ENCODE data around the gene DHRSX. TPM values are rescaled to one million over a fixed set of nuclear protein-coding genes. Genes with fewer than 3 reads are reported as not detected.

DHRSX gene
- total RNA-seq, 2 donors from 2014 or later, result 36.5 to 45.4 TPM

- no peak overlapping the region for H3K27ac Mint-ChIP-seq
- H3K36me3 Mint-ChIP-seq (ENCODE audit: low read depth), result peaks cover 4% of the 10 kb centered on the region
Observed at GRCh38 chrX:2318371-2318770, 182.4 kb downstream of the DHRSX start.

DNA sequence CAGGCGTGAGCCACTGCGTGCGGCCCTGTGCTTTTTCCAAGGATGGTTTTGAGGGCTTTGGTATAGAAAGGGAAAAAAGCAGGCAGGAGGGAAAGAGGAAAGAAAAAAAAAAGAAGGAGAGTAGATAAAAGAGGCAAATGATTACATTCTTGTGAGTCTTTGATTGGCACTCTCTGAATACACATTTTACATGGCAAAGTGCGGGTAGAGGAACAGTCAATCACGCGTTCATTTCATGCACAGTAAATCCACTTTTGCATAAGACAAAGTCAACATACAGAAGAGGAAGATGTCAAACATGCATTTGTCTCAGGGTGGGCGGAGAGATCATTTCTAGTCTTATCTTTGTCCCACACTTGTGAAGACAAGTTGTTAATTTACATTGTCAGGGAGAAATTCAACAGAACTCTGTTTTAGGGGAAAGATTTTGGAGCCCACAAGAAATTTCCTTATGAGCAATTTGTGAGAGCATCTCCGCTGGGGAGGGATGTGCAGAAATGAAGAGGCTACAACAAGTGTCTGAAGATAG is 183.2 kb downstream of the DHRSX start:
- H3K4me1 Mint-ChIP-seq, result peaks cover 12% of the 10 kb centered on the region
- Histone ChIP-seq H3K27me3 (ENCODE audit: control insufficient read depth, insufficient read depth, low read length, poor library complexity, severe bottlenecking) (no peaks in the 10 kb centered on the region), H3K9me3 (ENCODE audit: control insufficient read depth, low read length) (peaks cover 8% of the 10 kb centered on the region), H3K4me3 (ENCODE audit: low read length) (no peak overlapping the region), H3K36me3 (ENCODE audit: control insufficient read depth, insufficient read depth, low read length) (no peaks in the 10 kb centered on the region), H3K9ac (ENCODE audit: extremely low read depth, low read length, poor library complexity, severe bottlenecking) (no peak overlapping the region), H3K4me1 (ENCODE audit: control insufficient read depth, insufficient read depth, low read length) (peaks cover 3% of the 10 kb centered on the region), H3K27ac (ENCODE audit: low read depth, low read length) (no peak overlapping the region)
- peaks cover 4% of the 10 kb centered on the region for H3K36me3 Mint-ChIP-seq (ENCODE audit: low read depth)
- peaks cover 15% of the 10 kb centered on the region for H3K9me3 Mint-ChIP-seq
- no peak for DNase-seq
- no peaks in the 10 kb centered on the region for H3K27me3 Mint-ChIP-seq (ENCODE audit: insufficient read depth)
- TF ChIP-seq, protein P1, sequence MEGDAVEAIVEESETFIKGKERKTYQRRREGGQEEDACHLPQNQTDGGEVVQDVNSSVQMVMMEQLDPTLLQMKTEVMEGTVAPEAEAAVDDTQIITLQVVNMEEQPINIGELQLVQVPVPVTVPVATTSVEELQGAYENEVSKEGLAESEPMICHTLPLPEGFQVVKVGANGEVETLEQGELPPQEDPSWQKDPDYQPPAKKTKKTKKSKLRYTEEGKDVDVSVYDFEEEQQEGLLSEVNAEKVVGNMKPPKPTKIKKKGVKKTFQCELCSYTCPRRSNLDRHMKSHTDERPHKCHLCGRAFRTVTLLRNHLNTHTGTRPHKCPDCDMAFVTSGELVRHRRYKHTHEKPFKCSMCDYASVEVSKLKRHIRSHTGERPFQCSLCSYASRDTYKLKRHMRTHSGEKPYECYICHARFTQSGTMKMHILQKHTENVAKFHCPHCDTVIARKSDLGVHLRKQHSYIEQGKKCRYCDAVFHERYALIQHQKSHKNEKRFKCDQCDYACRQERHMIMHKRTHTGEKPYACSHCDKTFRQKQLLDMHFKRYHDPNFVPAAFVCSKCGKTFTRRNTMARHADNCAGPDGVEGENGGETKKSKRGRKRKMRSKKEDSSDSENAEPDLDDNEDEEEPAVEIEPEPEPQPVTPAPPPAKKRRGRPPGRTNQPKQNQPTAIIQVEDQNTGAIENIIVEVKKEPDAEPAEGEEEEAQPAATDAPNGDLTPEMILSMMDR (conservative IDR thresholded peaks at IDR 0.05), result no peak
- H3K4me3 Mint-ChIP-seq, result no peak overlapping the region
- no peak overlapping the region for H3K27ac Mint-ChIP-seq
- WGBS, 2 experiments (ENCODE audit: insufficient coverage in 1 of 2, insufficient read length in 1 of 2), result 89 to 93% methylated on average over 8 of the region's 8 CpGs

More at GRCh38 chrX:2318371-2318770, 182.4 kb downstream of the DHRSX start:
- Mint-ChIP-seq H3K4me3 (no peak overlapping the region), H3K27me3 (ENCODE audit: insufficient read depth) (no peaks in the 10 kb centered on the region), H3K4me1 (peaks cover 12% of the 10 kb centered on the region), H3K9me3 (peaks cover 15% of the 10 kb centered on the region)
- Histone ChIP-seq H3K4me3 (ENCODE audit: low read length) (no peak overlapping the region), H3K9ac (ENCODE audit: extremely low read depth, low read length, poor library complexity, severe bottlenecking) (no peak overlapping the region), H3K27me3 (ENCODE audit: control insufficient read depth, insufficient read depth, low read length, poor library complexity, severe bottlenecking) (no peaks in the 10 kb centered on the region), H3K9me3 (ENCODE audit: control insufficient read depth, low read length) (peaks cover 8% of the 10 kb centered on the region), H3K4me1 (ENCODE audit: control insufficient read depth, insufficient read depth, low read length) (peaks cover 3% of the 10 kb centered on the region), H3K27ac (ENCODE audit: low read depth, low read length) (no peak overlapping the region), H3K36me3 (ENCODE audit: control insufficient read depth, insufficient read depth, low read length) (no peaks in the 10 kb centered on the region)
- TF ChIP-seq, protein P1 (conservative IDR thresholded peaks at IDR 0.05), result no peak
- no peak for DNase-seq
- 91 to 96% methylated on average over 7 to 10 of the region's 10 CpGs for WGBS, 2 experiments (ENCODE audit: insufficient coverage in 1 of 2, insufficient read length in 1 of 2)

DNA sequence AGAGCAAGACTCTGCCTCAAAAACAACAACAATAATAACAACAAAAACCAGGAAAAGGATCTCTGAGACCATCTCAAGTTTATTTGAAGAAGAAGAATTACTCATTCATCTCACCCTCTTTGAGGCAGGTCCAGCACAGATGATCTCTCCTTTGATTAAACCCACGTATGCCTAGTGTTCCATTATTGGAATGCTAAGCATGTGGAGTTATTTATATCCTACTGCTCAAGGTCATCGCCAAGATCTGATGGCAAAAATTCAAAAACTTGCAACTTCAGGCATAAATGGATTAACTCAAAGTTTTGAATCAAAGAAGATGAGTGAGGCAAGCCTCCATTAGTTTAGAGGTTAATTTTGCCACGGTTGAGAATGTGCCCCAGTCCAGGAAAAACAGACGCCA is 184.2 kb downstream of the DHRSX start:
- Histone ChIP-seq H3K4me1 (ENCODE audit: control insufficient read depth, insufficient read depth, low read length) (peaks cover 3% of the 10 kb centered on the region), H3K27me3 (ENCODE audit: control insufficient read depth, insufficient read depth, low read length, poor library complexity, severe bottlenecking) (no peaks in the 10 kb centered on the region), H3K9ac (ENCODE audit: extremely low read depth, low read length, poor library complexity, severe bottlenecking) (no peak overlapping the region), H3K27ac (ENCODE audit: low read depth, low read length) (no peak overlapping the region), H3K36me3 (ENCODE audit: control insufficient read depth, insufficient read depth, low read length) (no peaks in the 10 kb centered on the region), H3K4me3 (ENCODE audit: low read length) (no peak overlapping the region), H3K9me3 (ENCODE audit: control insufficient read depth, low read length) (peaks cover 8% of the 10 kb centered on the region)
- Mint-ChIP-seq H3K4me1 (peaks cover 17% of the 10 kb centered on the region), H3K36me3 (ENCODE audit: low read depth) (peaks cover 4% of the 10 kb centered on the region), H3K4me3 (no peak overlapping the region), H3K9me3 (peaks cover 15% of the 10 kb centered on the region), H3K27me3 (ENCODE audit: insufficient read depth) (no peaks in the 10 kb centered on the region), H3K27ac (no peak overlapping the region)
- DNase-seq, result no peak
- 94 to 99% methylated on average over 3 to 4 of the region's 4 CpGs for WGBS, 2 experiments (ENCODE audit: insufficient coverage in 1 of 2, insufficient read length in 1 of 2)
- TF ChIP-seq, protein P1 (conservative IDR thresholded peaks at IDR 0.05), result no peak

All from endodermal cell (in vitro differentiated cells).